Activated CD8-positive, alpha-beta memory T cell treated with anti-CD3 and anti-CD28 coated beads for 24 hours (primary cell): ENCODE data around the gene HOXA3.
A peak's percentile ranks its signal among the peaks of the same experiment; 100 is the strongest.

ENCODE experiments used
- DNase-seq: peaks from one replicate; pipeline ENCODE4 v3.0.0-alpha.2; 2020

Gene HOXA3

DNA sequence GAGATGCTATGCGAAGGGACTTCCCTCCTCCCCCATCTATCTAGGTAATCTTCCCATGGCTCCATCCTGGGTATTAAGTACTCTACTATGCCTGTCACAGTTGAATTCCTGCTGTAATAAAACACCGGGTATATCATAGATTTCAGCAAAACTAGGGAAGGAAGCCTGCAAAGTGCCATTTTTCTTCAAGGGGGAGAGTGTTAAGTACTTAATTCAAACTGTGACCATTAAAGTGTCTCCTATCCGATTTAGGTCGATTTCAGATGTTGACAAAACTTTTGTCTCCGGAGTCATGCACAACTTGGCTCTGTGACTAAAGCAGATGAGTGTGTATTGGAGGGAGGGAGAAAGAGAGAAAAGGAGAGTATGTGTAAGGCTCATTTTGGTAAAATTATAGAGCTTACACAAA is 26.4 kb downstream of the HOXA3 start:
- DNase-seq: no peak

DNA sequence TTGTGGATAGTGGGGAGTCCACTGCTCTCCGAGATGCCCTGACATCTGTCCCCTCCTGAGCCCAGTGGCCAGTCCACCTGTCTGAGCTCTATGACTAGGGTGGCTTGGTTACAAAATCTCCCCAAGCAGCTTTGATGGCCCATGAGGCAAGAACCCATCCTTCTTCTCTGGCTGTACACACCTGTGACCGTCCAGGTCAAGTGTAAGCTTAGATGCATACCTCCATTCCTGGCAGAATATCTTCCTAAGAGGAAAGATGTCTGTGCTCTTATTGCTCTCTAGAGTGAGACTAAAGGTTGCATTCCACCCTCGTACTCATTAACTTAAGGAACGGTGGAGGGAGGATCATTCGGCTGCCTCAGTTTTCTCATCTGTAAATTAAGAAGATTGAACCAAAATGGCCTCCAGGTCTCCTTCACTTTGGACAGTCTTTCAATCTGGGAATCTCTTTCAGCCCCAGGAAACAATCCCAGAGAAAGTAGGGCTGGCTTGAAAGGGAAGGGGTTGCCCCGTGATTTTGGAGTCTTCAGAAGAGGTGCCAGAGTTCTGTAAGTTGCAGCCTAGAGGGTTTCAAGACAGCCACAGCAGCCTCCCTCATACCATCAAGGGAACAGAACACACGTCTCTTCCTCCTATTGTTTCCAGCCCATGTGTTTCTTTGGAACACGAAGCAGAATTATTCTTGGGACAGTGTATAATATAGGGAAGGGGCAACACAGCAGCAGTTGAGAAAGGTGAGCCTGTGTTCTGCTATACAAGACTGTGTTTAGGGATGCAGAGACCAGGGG is 27.3 kb downstream of the HOXA3 start:
- no peak for DNase-seq

DNA sequence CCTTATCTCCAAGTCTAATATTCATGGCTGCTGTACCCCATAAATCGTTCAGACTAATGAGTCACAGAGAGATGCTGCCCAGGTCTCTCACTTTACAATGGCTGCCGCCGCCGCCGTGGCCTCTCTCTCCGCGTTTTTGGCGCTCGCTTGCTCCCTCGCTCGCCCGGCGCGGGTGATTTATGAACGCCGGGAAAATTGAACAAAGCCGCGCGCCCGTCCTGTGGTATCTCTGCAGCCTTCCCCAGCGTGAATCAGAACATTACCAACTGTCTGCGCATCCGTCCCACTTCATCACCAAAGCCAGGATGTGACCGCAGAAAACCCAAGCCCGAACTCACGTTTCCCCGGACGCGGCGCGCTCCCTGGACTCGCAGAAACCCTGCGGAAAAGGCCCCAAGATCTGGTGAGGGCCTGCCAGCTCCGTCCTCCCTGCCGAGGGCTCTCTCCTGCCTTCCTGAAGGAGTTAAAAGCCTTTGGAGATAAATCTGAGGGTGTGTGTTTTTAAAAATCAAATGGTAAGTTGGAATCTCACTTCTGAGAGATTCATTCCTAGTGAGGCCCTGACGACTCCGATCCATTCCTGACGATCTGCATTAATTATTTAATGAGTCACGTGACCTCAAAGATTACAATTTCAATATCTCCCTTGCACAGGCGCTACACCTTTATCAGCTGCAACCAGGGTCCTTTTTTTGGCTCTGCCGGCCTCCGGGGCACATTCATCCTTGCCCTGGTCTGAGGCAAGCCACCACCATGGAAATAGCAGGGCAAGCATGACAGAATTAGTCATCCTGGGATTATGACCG is 28.1 kb downstream of the HOXA3 start:
- peak; percentile 5 for DNase-seq

DNA sequence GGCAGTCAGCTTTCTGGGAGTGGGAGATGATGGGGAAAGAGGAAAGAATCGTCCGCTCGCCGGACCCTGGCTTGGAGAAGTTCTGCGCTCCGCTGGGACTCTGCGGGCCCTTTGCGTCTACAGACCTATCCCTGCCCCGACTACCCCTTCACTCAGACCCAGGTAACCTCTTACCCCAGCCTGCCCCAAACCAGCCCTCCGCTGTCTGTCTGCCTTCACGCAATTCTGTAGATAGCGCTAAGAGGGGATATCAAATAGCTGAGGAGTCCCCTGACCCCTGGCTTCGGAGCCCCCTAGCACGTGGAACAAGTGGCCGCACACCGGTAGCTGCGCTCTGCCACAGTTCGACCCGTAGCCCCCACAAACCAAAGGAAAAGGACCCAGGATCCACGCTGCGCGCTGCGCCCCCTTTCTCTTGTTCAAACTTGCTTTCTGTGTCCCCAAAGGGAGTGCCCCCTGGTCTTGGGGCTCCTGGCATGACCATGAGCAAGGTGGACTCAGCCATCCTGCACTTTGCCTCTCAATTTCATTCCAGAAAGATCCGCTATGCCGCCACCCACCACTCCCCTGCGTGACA is 28.8 kb downstream of the HOXA3 start:
- no peak for DNase-seq

DNA sequence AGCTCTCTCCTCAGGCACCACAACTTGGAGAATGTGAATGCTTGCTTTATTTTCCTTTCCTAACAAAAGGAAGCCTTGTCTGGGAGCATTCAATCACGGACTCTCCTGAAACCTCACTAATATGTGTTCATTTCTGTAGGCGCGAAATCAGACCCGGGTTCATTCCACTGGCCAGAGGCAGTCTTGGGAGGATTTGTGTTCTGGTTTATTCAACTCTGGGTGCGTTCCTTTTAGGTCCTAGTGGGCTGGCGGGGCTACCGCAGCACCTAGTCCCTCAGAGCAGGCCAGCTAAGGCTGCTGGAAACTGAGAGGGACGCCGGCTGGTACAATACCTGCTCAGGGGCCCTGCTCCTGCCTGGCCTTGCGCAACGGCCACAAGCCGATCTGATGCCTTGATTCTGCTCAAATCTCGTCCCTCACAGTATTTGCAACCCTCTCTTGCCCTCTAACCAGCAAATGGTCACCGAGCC is 29.3 kb downstream of the HOXA3 start:
- no peak for DNase-seq

DNA sequence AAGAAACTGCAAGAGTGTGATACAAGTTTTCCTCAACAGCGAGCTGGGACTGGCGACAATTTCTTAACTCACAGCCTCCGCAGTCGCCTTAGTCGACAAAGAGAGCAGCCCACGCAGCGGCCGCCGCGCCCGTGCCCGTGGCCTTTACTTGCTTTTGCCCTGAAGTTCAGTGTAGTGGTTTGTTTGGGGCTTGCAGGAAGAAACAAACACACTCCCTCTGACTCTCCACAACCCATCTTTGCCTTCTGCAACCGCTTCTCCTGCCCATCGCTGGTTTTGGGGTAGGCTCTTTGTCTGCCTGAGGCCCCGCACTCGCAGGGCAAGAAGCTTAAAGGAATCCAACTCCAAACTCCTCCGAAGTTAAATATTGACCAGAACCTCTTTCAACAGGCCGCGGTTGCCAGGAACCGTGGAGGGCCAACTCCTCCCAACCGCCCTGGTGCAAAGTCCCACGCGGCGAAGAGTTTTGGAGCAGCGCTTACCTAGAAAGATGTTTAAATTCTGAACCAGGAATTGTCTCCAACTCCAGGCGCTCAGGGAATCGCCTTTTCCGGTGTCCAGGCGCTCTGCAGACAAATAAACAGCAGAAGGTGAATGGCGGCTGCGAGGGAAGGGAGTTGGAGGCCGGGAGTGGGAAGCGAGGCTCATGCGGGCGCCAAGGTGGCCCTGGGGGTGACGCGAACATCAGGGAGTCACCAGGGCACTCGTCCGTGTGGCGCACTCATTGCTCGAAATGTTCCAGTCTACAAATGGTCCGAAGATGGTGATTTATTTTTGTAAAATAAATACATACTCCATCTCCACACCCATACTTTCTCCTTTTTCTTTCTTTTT is 30.1 kb downstream of the HOXA3 start:
- no peak for DNase-seq

DNA sequence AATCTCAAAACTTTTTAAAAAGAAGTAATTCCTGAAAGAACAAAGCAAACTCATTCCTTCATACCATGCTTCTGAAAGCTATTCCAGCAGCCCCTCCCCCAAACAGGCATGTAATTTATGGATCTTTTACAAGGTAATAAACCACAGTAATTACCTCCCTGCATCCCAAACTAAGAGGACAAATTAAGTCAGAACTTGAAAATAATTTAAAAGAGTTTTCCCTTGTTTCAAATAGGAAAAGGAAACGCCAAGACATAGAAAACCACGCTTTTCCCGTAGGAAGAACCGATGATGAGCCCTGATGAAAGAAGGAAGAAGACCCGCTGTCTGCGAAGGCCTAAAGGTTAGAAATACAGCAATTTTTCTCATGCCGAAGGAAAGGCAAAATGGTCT is 30.7 kb downstream of the HOXA3 start:
- DNase-seq: no peak

DNA sequence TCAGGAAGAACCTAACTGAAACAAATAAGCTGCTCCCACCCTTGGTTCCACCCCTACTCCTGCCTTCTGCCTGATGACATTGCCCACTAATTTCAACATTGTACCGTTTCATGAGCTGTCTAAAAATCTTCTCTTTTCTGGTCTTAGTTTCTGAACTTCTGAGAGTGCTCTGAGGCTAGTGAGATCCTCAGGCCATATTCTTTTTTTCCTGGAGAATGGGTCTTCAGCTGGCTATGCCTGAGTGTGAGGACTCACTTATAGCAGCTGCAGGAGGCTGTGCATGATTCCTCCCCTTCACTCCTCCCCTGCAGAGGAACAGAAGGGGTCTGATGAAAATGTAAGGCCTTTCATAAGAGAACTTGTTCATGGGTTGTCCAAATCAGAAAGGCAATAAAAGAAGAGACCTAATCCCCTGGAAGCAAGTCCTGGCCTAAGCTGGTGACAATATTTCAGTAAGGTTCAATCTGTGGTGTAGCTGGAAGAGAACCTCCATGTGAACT is 32.9 kb downstream of the HOXA3 start:
- no peak for DNase-seq

DNA sequence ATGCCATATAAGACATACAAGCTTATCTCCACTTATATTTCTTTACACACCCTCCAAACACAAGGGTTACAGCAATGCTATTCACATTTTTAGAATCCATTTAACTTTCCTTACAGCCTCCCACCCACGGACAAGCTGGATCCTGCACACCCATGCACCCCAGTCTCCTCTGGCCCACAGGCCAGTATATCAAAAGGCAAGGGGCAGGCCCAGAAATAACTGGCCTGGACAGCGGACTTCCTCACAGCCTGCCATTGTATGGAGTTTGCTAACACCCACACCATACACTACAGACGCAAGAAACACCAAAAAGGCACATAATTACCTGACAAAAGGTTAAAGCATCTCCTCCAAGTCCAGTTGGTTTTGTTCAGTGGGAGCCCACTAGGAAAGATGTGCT is 33.8 kb downstream of the HOXA3 start:
- DNase-seq: no peak

DNA sequence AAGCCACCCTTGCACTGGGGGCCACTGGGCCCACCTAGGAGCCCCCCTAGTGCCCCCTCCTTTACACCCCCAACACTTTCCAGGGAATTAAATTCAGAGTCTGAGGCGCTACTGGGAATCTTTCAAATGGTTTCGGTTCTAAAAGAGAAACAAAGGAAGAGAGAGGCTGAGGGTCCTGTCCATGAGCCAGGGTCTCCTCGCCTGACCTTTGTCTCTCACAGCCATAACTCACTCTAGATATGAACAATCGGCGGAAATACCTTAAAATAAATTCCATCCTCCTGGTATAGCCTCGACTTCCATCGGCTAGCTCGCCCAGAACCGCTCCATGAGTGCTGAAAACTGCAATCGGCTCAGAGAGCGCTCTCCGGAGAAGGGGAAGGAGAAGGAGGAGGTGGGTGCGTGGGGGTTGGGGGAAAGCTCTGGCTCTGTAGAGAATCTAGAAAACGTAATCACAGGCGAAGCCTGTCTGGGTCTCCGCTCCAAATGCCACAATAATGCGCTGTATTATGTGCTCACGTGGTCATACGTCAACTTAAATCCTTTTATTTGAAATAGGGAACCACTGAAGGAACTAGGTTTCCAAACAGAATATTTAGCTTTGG is 34.4 kb downstream of the HOXA3 start:
- no peak for DNase-seq

DNA sequence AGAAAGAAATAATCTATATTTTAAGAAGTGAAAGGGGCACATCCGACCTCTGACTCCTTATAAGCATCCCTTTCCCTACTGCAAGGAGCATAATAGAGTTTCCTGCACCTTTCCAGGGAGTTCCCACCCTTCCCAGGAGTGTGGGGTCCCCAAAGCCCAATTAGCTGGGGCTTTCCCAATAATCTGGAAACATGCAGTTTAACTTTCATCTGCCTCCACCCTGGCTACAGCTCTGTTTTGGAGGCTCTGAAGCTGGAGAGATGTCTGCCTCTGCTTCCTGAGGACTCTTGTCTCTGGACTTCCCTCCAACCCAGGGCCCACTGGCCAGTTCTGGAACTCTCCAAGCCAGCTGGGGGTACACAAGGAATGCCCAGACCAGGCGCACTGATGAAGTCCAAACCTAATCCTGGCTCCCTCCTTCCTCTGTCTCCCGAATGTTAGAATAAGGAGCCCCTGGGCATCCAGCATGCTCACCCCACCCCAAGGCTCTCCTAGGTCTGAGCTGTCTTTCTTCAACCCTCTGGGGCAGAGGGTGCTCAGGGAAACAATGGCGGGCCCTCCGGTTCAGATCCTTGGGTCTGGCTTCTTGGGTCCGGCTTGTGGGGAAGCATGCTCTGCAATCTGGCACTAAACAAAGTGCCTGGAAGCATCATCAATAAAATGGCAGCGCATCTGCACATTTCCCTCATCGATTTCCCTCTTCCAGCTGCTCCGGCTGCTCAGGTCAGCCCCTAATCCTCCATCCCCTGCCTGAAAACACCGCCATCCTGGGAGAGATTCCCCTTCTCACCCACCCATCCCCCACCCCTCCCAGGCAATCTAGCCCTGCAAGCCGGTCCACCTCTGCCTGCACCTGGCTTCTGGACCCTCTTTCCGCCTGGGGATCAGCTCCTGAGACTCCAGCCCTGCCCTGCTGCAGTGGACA is 35.2 kb downstream of the HOXA3 start:
- DNase-seq: no peak

DNA sequence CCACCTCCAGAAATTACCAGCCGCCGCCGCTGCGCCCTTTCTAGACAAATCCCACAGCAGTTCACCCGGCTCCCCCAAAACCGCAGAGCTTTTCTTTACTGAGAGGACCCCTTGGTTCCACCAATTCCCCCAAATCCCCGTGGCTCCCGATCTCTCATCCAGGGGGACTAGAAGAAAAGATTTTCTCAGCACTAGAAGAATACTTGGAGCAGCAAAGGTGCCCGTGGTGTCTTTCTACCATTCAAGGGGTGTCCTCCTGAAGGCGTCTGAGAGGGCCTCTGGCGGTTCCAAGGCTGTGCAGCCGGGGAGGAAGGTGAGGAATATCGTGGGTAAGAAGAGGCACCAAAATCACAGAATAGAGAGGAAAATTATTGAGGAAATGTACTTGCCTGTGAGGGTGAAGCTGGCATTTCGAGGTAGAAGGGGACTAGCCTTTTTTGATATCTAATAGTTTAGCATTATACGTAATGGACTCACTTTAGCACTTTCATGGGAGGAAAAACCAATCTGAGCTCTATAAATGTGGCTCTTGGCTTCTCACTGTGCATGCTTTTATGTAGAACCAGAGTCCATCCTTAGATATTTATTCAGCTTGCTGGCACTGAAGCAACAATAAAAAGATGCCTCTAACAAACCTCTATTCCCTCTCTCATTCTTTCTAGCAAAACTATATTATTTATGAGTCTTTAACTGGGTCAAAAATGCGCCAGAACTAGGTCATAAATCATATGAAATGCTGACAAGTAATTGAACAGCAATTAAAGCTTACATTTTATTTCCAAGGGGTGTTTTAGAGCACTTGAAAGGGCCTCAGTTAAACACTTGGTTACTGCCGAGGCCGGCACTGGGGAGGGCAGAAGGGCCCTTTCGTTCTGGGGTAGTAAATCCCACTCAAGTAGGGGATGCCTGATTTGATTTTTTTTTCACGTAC is 36.1 kb downstream of the HOXA3 start:
- no peak for DNase-seq

DNA sequence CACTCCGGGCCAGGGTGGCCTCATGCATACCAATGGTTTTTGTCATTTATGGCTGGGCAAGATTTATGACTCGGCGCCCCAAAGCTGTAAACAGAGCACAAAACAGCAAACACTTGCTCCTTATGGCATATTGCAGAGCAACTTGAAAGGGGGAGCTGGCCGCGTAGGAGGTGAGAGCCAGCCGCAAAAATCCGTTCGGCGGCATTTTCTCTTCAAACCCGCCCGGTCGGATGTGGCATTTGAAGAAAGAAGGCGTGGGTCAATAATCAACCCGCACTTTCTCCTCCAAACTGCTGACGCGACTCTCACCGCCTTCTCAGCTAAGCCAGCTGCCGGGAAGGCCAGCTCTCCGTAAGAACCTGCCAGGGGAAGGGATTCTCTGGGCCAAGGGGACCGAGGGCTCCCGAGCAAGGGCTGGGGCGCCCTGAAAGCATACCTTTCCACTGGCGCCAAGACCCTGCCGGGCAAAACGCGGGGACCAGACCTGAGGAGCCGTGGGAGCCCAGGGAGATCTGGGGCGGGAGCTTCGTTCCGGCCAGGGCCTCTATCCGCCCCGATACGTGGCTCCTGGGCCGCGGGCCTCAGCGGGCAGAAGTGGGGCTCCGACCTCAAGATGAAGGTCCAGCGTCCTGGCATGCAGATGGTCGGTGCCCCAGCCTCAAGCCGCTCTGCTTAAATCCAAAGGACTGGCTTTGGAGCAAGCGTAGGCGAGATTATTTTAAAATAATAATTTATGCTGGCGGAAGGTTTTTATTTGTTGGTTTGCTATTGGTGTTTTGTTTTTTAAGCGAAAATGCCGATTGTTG is 37.0 kb downstream of the HOXA3 start:
- no peak for DNase-seq

DNA sequence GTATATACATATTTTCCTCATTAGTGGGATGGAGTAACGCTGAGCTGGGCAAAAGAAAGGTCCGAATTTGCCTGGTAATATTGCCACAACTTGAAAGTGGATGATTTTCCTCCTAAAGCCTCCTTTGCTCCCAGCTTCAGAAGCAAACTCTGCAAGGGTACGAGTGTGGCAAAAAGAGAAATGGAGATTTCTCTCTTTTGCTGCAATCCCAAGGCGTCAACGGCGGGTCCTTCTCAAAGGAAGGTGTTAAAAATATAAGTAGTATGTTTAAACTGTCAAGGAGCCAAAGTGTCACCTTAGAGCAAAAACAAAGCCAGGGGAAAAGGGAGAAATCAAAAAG is 37.5 kb downstream of the HOXA3 start:
- no peak for DNase-seq

DNA sequence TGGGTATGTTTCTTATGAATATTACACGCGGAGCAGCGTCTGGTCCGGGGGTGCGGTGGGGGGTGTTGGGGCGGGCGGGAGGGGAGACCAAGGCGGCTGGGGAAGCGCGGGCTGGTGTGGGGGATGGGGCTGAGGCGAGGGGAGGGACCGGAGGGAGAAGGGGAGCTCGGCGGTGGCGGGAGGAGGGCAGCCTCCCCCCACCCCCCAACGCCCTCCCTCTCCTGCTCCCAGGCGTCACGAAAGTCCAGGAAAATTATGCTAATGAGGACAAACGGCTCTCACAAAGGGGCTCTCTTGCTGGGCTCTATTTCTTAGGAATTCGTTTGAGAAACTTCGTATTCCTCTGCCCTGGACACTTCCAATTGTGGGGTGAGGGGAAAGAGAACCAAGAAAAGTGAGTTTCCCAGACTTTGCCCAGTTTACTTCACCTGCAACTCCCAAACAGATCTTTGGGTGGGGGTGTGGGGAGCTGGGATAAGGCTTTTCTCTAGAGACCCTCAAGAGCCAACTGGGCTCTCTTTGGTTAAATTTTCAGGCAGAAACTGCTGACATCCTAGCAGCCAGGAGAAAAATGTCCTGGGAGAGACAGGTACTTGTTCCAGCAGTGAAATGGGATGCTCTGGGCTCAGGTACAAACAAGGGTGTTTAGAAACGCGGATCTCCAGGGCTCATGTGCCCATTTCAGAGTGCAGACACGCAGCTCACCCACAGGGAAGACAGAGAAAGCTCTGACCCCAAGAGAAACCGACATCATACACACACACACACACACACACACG is 38.2 kb downstream of the HOXA3 start:
- no peak for DNase-seq

DNA sequence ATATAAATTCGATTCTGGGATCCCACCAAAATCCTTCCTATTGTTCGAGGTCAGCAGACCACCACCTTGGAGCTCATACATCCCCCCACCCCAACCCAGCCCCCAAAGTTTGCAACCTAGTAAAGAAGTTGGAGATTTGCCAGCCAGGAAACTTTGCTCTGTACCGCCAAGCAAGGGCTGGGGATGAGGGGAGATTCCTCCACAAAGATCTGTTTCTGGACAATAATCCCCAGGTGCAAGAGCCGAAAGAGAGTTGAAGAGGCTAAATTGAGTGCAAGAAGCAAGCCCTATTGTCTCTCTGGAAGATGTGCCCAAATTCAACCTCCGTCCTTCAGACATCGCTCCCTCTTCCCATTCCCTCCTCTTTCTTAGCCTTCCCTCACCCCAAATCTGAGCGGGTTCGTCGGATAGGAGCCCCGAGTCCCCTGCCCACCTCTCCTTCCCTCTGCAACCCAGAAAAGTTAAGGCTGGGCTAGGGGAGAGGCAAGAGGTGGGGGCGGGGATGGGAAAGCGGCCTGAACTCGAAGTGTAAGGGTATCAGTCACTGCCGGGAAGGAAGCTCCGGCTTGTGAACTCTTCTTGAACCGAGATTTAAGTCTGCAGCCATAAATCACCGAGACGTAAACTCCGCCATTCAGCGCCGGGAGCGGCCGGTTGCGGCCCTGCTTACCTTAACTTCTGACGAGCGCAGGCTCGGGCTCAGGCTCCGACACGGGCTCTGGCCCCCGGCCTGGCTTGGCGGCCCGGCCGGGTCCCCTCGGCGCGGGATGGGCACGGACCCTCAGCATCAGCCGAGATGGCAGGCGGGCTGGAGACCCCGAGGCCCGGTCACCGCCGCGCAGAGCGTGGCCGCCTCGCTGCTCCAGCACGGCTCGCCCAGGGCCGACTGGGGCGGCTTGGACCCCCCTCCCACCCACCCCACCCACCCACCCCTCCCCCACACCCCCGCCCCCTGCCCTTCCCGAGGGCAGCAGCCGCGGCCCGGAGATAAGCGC is 39.1 kb downstream of the HOXA3 start:
- no peak for DNase-seq

DNA sequence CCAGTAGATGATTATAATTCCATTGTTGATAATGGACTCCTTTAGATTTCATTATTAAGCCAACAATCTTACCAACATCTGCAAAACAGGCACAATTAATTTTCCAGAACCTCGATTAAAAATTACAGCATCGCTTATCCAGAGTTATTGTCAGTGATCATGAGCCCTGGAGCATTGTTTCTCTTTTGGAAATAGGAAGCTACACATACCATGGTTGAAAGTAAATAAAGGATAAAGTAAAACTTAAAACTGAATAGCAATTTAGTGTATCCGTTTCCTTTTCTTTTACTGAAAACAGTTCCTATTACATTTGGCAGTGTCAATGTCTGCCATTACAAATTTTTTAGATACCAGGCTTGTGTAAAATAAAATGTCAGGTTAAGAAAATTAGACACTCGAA is 40.0 kb downstream of the HOXA3 start:
- no peak for DNase-seq
